Peyer's patch (tissue), 4 donors: ENCODE results near the gene GUCY1A2.

Source experiments
- POLR2A ChIP-seq, 2 donors: fragments of 450-650 bp; IDR thresholded peaks; one replicate each; pipeline ENCODE4 v1.5.1; 2017; ENCODE audit warnings: antibody characterized with exemption in 2 of 2, mild to moderate bottlenecking in 2 of 2, moderate library complexity in 2 of 2
- TF ChIP-seq, protein P1 (sequence below), 6 experiments: fragments of 450-650 bp in 4 of 6; fragments of 200-600 bp in 2 of 6; sonication (generic) in 1 of 6; IDR thresholded peaks; one replicate each; pipeline ENCODE4 v1.5.1; 2017 to 2019; ENCODE audit warnings: antibody characterized with exemption in 6 of 6, mild to moderate bottlenecking in 3 of 6, moderate library complexity in 1 of 6

DNA sequence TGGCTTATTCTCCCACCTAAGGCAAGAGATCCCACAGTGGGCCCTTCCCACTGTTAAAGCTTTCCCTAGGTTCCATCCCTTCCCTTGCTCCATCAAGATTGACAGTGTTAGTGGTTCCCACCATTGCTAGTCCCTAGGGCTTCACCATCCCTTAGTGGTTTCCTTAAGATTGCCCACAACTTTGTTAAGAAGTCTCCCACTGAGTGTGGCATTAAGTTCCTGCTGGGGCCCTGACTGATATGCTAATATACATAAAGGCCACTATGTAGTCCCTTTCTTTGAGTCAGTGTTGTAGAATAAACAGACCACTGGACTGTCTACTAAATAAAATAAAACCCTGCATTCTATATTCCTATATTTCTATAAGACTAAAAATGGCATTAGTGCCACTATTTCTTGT lies 176.1 kb downstream of the GUCY1A2 start:
- TF ChIP-seq, protein P1, sequence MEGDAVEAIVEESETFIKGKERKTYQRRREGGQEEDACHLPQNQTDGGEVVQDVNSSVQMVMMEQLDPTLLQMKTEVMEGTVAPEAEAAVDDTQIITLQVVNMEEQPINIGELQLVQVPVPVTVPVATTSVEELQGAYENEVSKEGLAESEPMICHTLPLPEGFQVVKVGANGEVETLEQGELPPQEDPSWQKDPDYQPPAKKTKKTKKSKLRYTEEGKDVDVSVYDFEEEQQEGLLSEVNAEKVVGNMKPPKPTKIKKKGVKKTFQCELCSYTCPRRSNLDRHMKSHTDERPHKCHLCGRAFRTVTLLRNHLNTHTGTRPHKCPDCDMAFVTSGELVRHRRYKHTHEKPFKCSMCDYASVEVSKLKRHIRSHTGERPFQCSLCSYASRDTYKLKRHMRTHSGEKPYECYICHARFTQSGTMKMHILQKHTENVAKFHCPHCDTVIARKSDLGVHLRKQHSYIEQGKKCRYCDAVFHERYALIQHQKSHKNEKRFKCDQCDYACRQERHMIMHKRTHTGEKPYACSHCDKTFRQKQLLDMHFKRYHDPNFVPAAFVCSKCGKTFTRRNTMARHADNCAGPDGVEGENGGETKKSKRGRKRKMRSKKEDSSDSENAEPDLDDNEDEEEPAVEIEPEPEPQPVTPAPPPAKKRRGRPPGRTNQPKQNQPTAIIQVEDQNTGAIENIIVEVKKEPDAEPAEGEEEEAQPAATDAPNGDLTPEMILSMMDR (IDR thresholded peaks at IDR 0.05) = no peak
- TF ChIP-seq POLR2A (IDR thresholded peaks at IDR 0.05) = no peak
